Amniotic epithelial cell (primary cell): ENCODE results near the gene ERMAP.
A peak's percentile ranks its signal among the peaks of the same experiment; 100 is the strongest.

ENCODE experiments used
- DNase-seq: peaks from one replicate; pipeline ENCODE4 v3.0.0-alpha.2; 2010; ENCODE audit warnings: low read depth

The ERMAP gene

GRCh38 chr1:42816585-42817439 is at the start of gene ERMAP, which contains the start of gene SVBP:
ERMAP (plus strand) TSS chr1:42817122; CDS start chr1:42830449, 13,327 bp downstream.
SVBP (minus strand) TSS chr1:42817397; CDS start chr1:42816544, 853 bp downstream.
- DNase-seq, result peak; percentile 62

GRCh38 chr1:42767510-42768000 is 49.4 kb upstream of the ERMAP start:
- DNase-seq, result no peak

- DNase-seq, result no peak
Observed at GRCh38 chr1:42768172-42768571, 48.8 kb upstream of the ERMAP start.

GRCh38 chr1:42769811-42770210 is 47.1 kb upstream of the ERMAP start:
- DNase-seq, result no peak

- DNase-seq, result no peak
Observed at GRCh38 chr1:42773420-42773819, 43.5 kb upstream of the ERMAP start.

- no peak for DNase-seq
Observed at GRCh38 chr1:42774928-42775526, 41.9 kb upstream of the ERMAP start.

GRCh38 chr1:42776502-42776901 is 40.4 kb upstream of the ERMAP start:
- DNase-seq, result no peak

GRCh38 chr1:42777852-42778251 is 39.1 kb upstream of the ERMAP start:
- DNase-seq, result peak; percentile 42

GRCh38 chr1:42779725-42780124 is 37.2 kb upstream of the ERMAP start:
- no peak for DNase-seq

- no peak for DNase-seq
Observed at GRCh38 chr1:42780176-42780575, 36.7 kb upstream of the ERMAP start.

GRCh38 chr1:42783092-42783491 is 33.8 kb upstream of the ERMAP start:
- DNase-seq, result no peak

- DNase-seq, result no peak
Observed at GRCh38 chr1:42784547-42784945, 32.4 kb upstream of the ERMAP start.

GRCh38 chr1:42784946-42785693 is 31.8 kb upstream of the ERMAP start, which contains the start of gene TMEM269:
TMEM269 (plus strand) TSS chr1:42784991; CDS start chr1:42789894, 4,903 bp downstream.
- DNase-seq, result no peak

GRCh38 chr1:42786097-42786496 is 30.8 kb upstream of the ERMAP start:
- DNase-seq, result no peak

- no peak for DNase-seq
Observed at GRCh38 chr1:42788021-42788420, 28.9 kb upstream of the ERMAP start.

- DNase-seq, result no peak
Observed at GRCh38 chr1:42793824-42794223, 23.1 kb upstream of the ERMAP start.

- DNase-seq, result no peak
Observed at GRCh38 chr1:42797414-42797813, 19.5 kb upstream of the ERMAP start.

GRCh38 chr1:42797979-42798378 is 18.9 kb upstream of the ERMAP start:
- DNase-seq, result no peak

- no peak for DNase-seq
Observed at GRCh38 chr1:42801832-42802473, 15.0 kb upstream of the ERMAP start.

- DNase-seq, result no peak
Observed at GRCh38 chr1:42806171-42806570, 10.8 kb upstream of the ERMAP start.

GRCh38 chr1:42806593-42806992 is 10.3 kb upstream of the ERMAP start:
- no peak for DNase-seq
